SH-SY5Y (cell line): ENCODE results near the gene SNX33.

Experiments
- GATA2 ChIP-seq: IDR thresholded peaks from 2 replicates; pipeline ENCODE4 v1.6.1; 2011; ENCODE audit warnings: mild to moderate bottlenecking, low read depth, low read length
- GATA3 ChIP-seq: IDR thresholded peaks from 2 replicates; pipeline ENCODE4 v1.6.1; 2011; ENCODE audit warnings: low read depth, mild to moderate bottlenecking, low read length, moderate library complexity

DNA sequence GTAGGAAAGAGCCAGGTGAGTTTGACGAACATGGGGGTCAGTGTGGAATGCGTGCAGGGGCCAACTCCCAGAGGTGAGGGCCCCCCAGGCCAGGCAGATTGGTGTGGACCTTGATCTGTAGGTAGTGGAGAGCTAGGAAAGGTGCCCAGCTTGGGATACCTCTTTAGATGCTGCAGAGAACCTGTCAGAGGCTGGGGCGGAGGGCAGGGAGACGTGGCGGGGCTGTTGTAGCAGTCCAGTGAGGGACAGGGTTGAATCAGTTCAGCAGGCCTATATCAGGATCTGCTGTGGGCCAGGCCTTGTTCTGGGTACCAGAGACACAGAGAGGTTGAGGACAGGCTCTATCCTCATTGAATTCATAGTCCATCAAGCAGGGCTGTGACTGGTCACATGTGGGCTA, 8.6 kb downstream of the SNX33 start:
- TF ChIP-seq GATA2 (no peak), GATA3 (no peak)
